GM12865 (cell line): ENCODE data around the gene C2orf49.
A peak's percentile ranks its signal among the peaks of the same experiment; 100 is the strongest.

ENCODE experiments used
- DNase-seq: peaks from one replicate; pipeline ENCODE4 v3.0.0; 2010; ENCODE audit warnings: low read depth
- H3K4me3 ChIP-seq: 2 replicates; pipeline ENCODE4 v1.5.1; 2011; ENCODE audit warnings: mild to moderate bottlenecking, low read depth, low read length, control low read depth
- TF ChIP-seq, protein P1 (sequence below): IDR thresholded peaks from 2 replicates; pipeline ENCODE4 v1.5.1; 2011; ENCODE audit warnings: low read length, control low read depth, low read depth, inconsistent platforms; ENCODE audit not compliant: insufficient read depth; ENCODE audit errors: missing control alignments

Gene C2orf49

DNA sequence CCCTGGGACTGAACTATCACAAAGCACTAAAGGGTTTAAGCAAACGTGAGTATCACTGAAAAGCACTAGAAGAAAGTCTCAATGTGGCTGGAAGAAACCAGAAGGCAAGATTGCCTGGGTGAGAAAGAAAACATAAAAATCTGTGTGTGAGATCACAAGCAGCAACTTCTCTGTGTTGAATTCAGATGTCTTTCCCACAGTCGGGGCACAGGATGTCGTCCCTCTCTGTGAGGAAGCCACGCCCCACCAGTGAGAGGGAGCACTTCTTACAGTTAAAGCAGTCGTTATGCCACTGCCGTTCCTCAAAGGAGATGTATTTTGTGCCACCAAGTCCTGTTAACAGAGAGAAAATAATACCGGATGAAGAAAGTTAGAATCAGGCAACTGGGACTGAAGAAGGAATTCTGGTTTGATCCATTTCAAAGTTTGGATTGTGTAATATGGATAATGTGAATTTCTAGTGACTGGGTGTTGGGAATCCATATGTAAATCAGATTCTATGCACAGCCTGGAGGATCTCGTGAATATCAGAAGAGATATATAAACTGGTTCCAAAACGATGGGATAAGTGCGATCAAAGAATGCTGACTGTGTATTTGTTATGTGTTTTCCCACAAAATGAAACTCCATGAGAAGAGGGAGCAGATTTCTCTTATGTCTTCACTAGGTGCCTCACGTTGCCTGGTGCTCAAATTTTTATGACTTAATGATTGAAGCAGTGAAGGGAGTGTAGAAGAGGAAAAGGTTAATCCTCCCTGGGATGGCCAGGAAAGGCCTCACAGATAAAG, 24.0 kb downstream of the C2orf49 start:
- H3K4me3 ChIP-seq, result no peak overlapping the region
- no peak for DNase-seq
- TF ChIP-seq, protein P1, sequence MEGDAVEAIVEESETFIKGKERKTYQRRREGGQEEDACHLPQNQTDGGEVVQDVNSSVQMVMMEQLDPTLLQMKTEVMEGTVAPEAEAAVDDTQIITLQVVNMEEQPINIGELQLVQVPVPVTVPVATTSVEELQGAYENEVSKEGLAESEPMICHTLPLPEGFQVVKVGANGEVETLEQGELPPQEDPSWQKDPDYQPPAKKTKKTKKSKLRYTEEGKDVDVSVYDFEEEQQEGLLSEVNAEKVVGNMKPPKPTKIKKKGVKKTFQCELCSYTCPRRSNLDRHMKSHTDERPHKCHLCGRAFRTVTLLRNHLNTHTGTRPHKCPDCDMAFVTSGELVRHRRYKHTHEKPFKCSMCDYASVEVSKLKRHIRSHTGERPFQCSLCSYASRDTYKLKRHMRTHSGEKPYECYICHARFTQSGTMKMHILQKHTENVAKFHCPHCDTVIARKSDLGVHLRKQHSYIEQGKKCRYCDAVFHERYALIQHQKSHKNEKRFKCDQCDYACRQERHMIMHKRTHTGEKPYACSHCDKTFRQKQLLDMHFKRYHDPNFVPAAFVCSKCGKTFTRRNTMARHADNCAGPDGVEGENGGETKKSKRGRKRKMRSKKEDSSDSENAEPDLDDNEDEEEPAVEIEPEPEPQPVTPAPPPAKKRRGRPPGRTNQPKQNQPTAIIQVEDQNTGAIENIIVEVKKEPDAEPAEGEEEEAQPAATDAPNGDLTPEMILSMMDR, result no peak

DNA sequence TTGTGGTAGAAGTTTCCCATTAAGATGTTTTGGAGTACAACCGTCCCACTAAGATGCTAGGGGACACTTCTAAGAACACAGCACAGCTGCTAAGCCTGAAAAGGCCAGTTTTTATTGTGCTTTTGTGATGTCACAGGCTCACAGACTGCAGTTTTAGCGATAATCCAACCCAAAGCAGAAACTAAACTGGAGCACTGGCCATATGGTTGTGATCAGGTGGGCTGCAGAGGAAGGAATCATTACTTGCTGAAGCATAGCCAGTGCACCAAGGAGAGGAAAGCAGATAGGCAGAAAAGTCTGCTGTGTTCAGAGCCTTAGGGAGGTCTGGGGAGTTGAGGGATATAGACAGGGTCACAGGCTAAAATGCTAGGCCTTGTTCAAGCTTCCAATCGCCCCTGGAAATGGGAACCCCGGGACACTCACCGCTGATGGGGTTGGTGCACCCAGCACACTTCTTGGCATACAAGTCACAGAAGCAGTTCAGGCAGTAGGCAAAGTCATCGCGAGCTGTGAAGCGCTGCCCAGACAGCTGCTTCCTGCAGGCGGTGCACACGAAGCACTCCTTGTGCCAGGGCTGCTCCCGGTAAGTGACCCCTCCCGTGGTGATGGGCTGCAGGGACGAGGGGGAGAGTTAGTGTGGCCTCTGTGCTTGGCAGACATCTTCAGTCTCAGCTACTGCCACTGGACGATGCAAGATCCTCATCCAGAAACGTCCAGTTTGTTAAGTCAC, 25.7 kb downstream of the C2orf49 start:
- TF ChIP-seq, protein P1, result no peak
- no peak for DNase-seq
- H3K4me3 ChIP-seq, result no peak overlapping the region

DNA sequence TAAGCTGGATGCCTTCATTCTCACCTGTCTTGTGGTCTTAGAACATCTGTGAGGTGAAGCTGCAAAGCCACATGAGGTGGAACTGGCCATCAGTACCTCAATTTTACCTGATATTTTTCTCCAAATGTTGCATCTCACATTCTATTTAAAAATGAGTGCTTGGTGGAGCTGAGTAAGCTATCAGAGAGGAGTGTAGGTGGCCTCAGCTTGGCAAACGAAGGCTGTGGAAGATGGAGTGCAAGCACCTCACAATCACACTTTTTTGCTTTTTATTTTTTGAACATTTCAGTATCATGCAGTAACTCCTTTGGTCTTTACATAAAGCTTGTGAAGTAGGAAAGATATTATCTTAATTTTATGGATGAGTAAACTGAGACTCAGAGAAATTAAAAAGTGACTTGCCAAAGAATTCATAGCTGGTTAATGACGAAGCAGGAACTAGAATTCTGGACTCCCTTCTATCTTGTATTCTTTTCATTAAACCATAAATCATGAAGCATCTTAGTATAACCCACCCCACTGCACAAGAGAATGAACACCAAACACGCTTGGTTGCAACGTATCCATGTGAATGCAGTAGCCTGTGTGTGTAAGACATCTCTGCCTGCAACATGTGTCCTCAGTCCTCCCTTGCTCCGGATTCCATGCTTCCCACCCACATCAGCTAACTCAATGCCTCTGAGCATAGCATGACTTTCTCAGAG, 27.2 kb downstream of the C2orf49 start:
- H3K4me3 ChIP-seq, result no peak overlapping the region
- DNase-seq, result no peak
- TF ChIP-seq, protein P1, result no peak

DNA sequence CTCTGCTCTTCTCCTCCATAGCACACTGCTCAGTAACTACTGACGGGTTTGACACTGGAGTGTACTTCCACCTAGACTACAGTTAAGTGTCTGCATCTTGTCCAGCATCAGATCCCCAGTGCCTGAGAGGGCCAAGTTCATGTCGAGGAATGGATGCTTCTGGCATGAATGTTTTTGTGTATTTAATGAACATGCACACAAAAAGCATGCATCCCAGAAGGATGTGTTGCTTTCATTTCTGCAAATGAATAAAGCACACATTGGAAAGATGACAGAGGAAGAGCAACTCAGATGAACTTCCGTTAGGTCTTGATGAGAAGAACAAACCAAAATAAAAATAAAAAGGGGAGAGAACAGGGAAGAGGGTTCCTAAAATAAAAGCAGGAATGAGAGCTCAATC, 27.9 kb downstream of the C2orf49 start:
- TF ChIP-seq, protein P1, result no peak
- no peak for DNase-seq
- no peak overlapping the region for H3K4me3 ChIP-seq

DNA sequence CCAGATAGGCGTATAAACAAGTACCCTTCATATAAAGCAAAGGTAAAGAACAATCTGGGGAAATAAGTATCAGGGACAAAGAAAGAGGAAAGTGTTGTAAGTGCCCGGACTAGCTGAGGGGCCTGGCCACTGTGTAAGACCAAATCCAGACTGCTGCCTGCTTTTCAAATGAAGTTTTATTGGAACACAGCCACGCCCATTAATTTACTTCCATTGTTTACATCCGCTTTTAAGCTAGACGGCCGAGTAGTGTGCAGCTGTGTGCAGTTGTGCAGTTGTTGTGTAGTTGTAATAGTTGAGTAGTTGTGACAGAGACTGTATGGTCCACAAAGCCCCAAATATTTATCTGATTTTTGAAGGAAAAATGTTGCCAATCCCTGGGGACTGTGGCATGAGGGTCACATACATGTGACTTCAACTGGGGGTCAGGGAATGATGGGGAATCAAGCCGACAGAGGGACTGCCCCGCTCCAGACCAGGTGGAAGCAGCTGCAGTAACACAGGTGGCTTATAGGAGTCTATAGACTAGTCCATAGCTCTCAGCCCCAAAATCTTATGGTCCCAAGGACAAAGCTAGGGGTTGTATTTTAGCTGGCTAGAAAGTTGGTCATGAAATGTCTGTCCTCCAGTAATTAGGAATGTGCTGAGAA, 31.5 kb downstream of the C2orf49 start:
- no peak for DNase-seq
- TF ChIP-seq, protein P1, result no peak
- H3K4me3 ChIP-seq, result no peak overlapping the region

DNA sequence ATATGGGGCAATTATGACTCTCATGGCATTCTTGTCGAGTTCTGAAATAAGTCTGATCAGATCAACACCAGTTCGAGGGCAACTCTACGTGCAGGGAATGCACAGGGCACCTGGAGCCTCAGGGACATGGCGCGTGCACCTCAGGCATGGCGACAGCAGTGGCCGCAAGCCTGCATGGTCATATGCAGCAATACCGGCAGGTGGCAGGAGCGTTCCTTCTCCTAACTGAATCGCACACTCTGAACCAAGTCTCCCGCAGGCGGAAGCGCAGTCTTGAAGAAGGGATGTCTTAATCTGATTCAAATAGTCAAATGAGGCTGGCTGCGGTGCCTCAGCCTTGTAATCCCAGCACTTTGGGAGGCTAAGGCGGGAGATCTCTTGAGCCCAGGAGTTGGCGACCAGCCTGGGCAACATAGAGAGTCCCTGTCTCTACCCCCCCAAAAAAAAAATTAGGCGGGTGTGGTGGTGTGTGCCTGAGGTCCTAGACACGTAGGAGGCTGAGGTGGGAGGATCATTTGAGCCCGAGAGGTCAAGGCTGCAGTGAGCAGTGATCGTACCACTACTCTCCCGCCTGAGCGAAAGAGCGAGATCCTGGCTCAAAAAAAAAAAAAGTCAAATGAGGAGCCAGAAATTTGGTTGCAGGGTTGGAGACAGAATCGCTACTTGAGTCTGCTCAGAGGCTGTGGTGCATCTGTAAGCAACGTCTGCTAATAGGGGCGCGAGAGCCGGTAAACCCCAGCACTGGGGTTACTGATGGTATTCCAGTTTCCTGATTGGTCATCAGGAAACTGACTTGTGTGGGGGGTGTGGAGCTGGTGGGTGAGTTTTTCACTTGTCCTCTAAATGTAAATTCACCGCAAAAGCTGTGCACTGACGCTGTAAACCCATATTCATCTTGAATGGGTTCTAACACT, 32.7 kb downstream of the C2orf49 start:
- TF ChIP-seq, protein P1, result peak; percentile 95
- no peak overlapping the region for H3K4me3 ChIP-seq
- DNase-seq, result peak; percentile 92
